Natural killer cell (primary cell): ENCODE measurements around the gene TMEM132D. TPM values are rescaled to one million over a fixed set of nuclear protein-coding genes. Genes with fewer than 3 reads are reported as not detected.

Source experiments
- ATAC-seq, 3 donors: fragments of 150-1000 bp in 2 of 3; fragments of 200-7000 bp in 1 of 3; cut with Tn5 transposase; 1 replicate in 1 of 3; 2 replicates in 2 of 3; pipeline ENCODE4 v1.10.0; 2021; ENCODE audit warnings: mild to moderate bottlenecking in 2 of 3, moderate library complexity in 2 of 3
- DNase-seq, 2 donors: peaks; one replicate each; pipeline versions ENCODE4 v3.0.0 to v3.0.0-alpha.2; 2013 to 2021; ENCODE audit warnings: mixed read lengths in 1 of 2
- H3K27ac ChIP-seq: one replicate; pipeline ENCODE4 v1.5.1; 2013; ENCODE audit warnings: mild to moderate bottlenecking, low read length
- H3K27me3 ChIP-seq: one replicate; pipeline ENCODE4 v1.6.1; 2013; ENCODE audit warnings: low read length; ENCODE audit not compliant: control insufficient read depth, insufficient read depth
- H3K36me3 ChIP-seq: one replicate; pipeline ENCODE4 v1.6.1; 2013; ENCODE audit warnings: low read length; ENCODE audit not compliant: control insufficient read depth, insufficient read depth
- H3K4me1 ChIP-seq: one replicate; pipeline ENCODE4 v1.6.1; 2013; ENCODE audit warnings: low read length; ENCODE audit not compliant: control insufficient read depth, insufficient read depth
- H3K4me3 ChIP-seq: one replicate; pipeline ENCODE4 v1.5.1; 2013; ENCODE audit warnings: low read length
- H3K9me3 ChIP-seq: one replicate; pipeline ENCODE4 v1.6.1; 2013; ENCODE audit warnings: low read length; ENCODE audit not compliant: control insufficient read depth, insufficient read depth
- H3K27ac Mint-ChIP-seq, 2 donors: one replicate each; pipeline ENCODE4 v1.8.0; 2022; ENCODE audit warnings: mild to moderate bottlenecking in 2 of 2, mixed read lengths in 2 of 2, moderate library complexity in 1 of 2
- H3K27me3 Mint-ChIP-seq, 2 donors: one replicate each; pipeline ENCODE4 v1.8.0; 2022; ENCODE audit warnings: low read depth in 2 of 2, mixed read lengths in 2 of 2
- H3K36me3 Mint-ChIP-seq: one replicate; pipeline ENCODE4 v1.8.0; 2022; ENCODE audit warnings: mixed read lengths
- H3K4me1 Mint-ChIP-seq, 2 donors: one replicate each; pipeline ENCODE4 v1.8.0; 2022; ENCODE audit warnings: mixed read lengths in 2 of 2
- H3K4me3 Mint-ChIP-seq: one replicate; pipeline ENCODE4 v1.8.0; 2022; ENCODE audit warnings: mild to moderate bottlenecking, moderate library complexity, mixed read lengths
- H3K9me3 Mint-ChIP-seq, 2 donors: one replicate each; pipeline ENCODE4 v1.8.0; 2022; ENCODE audit warnings: mixed read lengths in 2 of 2
- WGBS: methylation state at CpG from one replicate; pipeline ENCODE4 v1.1.7; 2013; ENCODE audit warnings: missing lambda C conversion rate; ENCODE audit not compliant: insufficient coverage; 5-methylcytosine and 5-hydroxymethylcytosine counted together
- intact Hi-C: fragments of 100-400 bp; cut with micrococcal nuclease; formaldehyde crosslinking; loops from one replicate; pipeline ENCODE4 v1.14.2; 2022
- total RNA-seq, 4 donors: library from RNA; stranded (reverse); fragments of 120-200 nt in 1 of 4; gene quantifications; one replicate each; pipeline versions ENCODE4 v1.2.3 to v1.2.4, GENCODE V29; 2013 to 2022
- TF ChIP-seq, protein P1 (sequence below): fragments of 200-600 bp; IDR thresholded peaks from one replicate; pipeline ENCODE4 v1.8.0; 2022; ENCODE audit warnings: antibody characterized with exemption

The TMEM132D gene
- total RNA-seq, 3 donors from 2014 or later (not counting 1 experiment from before 2014, with no cell fraction given), result not detected

DNA sequence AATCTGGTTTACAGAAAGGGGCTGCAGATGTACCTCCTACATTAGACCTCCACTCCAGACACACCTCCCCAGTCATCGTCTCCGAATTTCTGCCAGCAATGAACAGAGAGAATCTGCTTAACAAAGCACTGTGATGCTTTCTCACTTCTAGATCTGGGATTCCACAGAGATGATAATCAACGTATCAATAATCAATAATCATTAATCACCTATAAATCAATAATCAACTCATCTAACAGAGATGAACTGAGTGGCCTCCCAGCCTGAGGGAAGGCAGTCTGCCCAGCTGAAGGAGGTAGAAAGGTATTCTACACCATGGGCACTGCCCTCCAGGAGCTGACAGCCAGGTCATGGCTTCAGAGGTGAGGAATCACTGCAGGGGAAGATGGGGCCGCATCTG, 183.2 kb downstream of the TMEM132D start:
- Histone ChIP-seq H3K27ac (no peak overlapping the region), H3K36me3 (no peaks in the 10 kb centered on the region), H3K4me3 (no peak overlapping the region), H3K4me1 (no peaks in the 10 kb centered on the region), H3K9me3 (peaks cover 3% of the 10 kb centered on the region), H3K27me3 (no peaks in the 10 kb centered on the region)
- no peaks in the 10 kb centered on the region for H3K4me1 Mint-ChIP-seq
- no peak for DNase-seq
- ATAC-seq, result no peak
- TF ChIP-seq, protein P1, sequence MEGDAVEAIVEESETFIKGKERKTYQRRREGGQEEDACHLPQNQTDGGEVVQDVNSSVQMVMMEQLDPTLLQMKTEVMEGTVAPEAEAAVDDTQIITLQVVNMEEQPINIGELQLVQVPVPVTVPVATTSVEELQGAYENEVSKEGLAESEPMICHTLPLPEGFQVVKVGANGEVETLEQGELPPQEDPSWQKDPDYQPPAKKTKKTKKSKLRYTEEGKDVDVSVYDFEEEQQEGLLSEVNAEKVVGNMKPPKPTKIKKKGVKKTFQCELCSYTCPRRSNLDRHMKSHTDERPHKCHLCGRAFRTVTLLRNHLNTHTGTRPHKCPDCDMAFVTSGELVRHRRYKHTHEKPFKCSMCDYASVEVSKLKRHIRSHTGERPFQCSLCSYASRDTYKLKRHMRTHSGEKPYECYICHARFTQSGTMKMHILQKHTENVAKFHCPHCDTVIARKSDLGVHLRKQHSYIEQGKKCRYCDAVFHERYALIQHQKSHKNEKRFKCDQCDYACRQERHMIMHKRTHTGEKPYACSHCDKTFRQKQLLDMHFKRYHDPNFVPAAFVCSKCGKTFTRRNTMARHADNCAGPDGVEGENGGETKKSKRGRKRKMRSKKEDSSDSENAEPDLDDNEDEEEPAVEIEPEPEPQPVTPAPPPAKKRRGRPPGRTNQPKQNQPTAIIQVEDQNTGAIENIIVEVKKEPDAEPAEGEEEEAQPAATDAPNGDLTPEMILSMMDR, result no peak
- H3K27me3 Mint-ChIP-seq, result no peaks in the 10 kb centered on the region
- no peak overlapping the region for H3K27ac Mint-ChIP-seq
- peaks cover 0 to 2% of the 10 kb centered on the region in 2 donors for H3K9me3 Mint-ChIP-seq
- intact Hi-C loops, result no loop called here
- no peaks in the 10 kb centered on the region for H3K36me3 Mint-ChIP-seq
- no peak overlapping the region for H3K4me3 Mint-ChIP-seq
- WGBS, result 91% methylated on average over 4 of the region's 4 CpGs

- Histone ChIP-seq H3K4me1 (no peaks in the 10 kb centered on the region), H3K27ac (no peak overlapping the region), H3K27me3 (no peaks in the 10 kb centered on the region), H3K4me3 (no peak overlapping the region), H3K36me3 (no peaks in the 10 kb centered on the region), H3K9me3 (no peaks in the 10 kb centered on the region)
- H3K36me3 Mint-ChIP-seq, result no peaks in the 10 kb centered on the region
- no peak overlapping the region for H3K27ac Mint-ChIP-seq
- H3K27me3 Mint-ChIP-seq, result no peaks in the 10 kb centered on the region
- ATAC-seq (no peak), DNase-seq (no peak)
- no peaks in the 10 kb centered on the region for H3K4me1 Mint-ChIP-seq
- 45% methylated on average over 3 of the region's 3 CpGs for WGBS
- TF ChIP-seq, protein P1, result no peak
- H3K9me3 Mint-ChIP-seq, result peaks cover 0 to 4% of the 10 kb centered on the region in 2 donors
- intact Hi-C loops, result no loop called here
- H3K4me3 Mint-ChIP-seq, result no peak overlapping the region
Observed at GRCh38 chr12:129719416-129719815, 184.4 kb downstream of the TMEM132D start.

DNA sequence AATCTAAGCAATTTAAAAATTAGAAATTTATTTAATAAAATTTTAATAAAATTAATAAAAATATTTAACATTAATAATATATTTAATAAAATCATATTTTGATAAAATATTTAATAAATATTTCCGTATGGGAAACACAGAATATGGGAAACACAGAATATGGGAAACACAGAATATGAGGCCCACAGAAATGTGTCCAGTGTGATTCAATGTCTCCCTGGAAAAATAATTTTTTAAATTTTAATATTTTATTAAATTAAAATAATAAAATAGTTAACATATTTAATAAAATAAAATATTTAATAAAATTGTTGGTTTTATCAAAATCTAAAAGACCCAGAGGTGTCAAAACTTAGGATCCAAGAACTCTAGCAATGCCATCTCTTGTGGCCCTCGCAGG, 186.4 kb downstream of the TMEM132D start:
- H3K9me3 Mint-ChIP-seq, result peaks cover 0 to 2% of the 10 kb centered on the region in 2 donors
- H3K36me3 ChIP-seq, result no peaks in the 10 kb centered on the region
- intact Hi-C loops, result no loop called here
- ATAC-seq, result no peak
- no peaks in the 10 kb centered on the region for H3K4me1 Mint-ChIP-seq
- H3K27me3 Mint-ChIP-seq, result no peaks in the 10 kb centered on the region
- no peaks in the 10 kb centered on the region for H3K27me3 ChIP-seq
- no peak overlapping the region for H3K4me3 Mint-ChIP-seq
- no peaks in the 10 kb centered on the region for H3K4me1 ChIP-seq
- H3K36me3 Mint-ChIP-seq, result no peaks in the 10 kb centered on the region
- DNase-seq, result no peak
- TF ChIP-seq, protein P1, result no peak
- H3K9me3 ChIP-seq, result no peaks in the 10 kb centered on the region
- H3K4me3 ChIP-seq, result no peak overlapping the region
- no peak overlapping the region for H3K27ac ChIP-seq
- H3K27ac Mint-ChIP-seq, result no peak overlapping the region
- WGBS, result 94% methylated on average over 1 of the region's 2 CpGs

GRCh38 chr12:129716825-129717224, 187.0 kb downstream of the TMEM132D start:
- Mint-ChIP-seq H3K36me3 (no peaks in the 10 kb centered on the region), H3K4me3 (no peak overlapping the region), H3K27ac (no peak overlapping the region), H3K9me3 (peaks cover 0 to 2% of the 10 kb centered on the region in 2 donors), H3K27me3 (no peaks in the 10 kb centered on the region), H3K4me1 (no peaks in the 10 kb centered on the region)
- DNase-seq (no peak), ATAC-seq (no peak)
- Histone ChIP-seq H3K36me3 (no peaks in the 10 kb centered on the region), H3K4me1 (no peaks in the 10 kb centered on the region), H3K9me3 (no peaks in the 10 kb centered on the region), H3K27ac (no peak overlapping the region), H3K27me3 (no peaks in the 10 kb centered on the region), H3K4me3 (no peak overlapping the region)
- intact Hi-C loops, result no loop called here
- WGBS, result 86% methylated on average over 9 of the region's 9 CpGs
- TF ChIP-seq, protein P1, result no peak
